Liver (tissue), 3 donors: Measurements from ENCODE around the gene LAPTM4A.

Experiments used
- CTCF ChIP-seq: fragments of 150-350 bp; IDR thresholded peaks from 2 replicates; pipeline ENCODE4 v1.5.1; 2017; ENCODE audit warnings: improper control_type of control experiment, low read depth, low read length; ENCODE audit not compliant: missing input control
- NR2F2 ChIP-seq: IDR thresholded peaks from 2 replicates; pipeline ENCODE4 v1.6.1; 2016; ENCODE audit warnings: antibody characterized with exemption
- RAD21 ChIP-seq, 2 donors: IDR thresholded peaks; 2 replicates each; pipeline ENCODE4 v1.6.1; 2016; ENCODE audit warnings: antibody characterized with exemption in 2 of 2, mild to moderate bottlenecking in 2 of 2
- TAF1 ChIP-seq: conservative IDR thresholded peaks from 2 replicates; pipeline ENCODE4 v1.6.1; 2016; ENCODE audit warnings: antibody characterized with exemption, mild to moderate bottlenecking
- YY1 ChIP-seq: IDR thresholded peaks from 2 replicates; pipeline ENCODE4 v1.6.1; 2016; ENCODE audit warnings: antibody characterized with exemption, mild to moderate bottlenecking
- ZBTB33 ChIP-seq: IDR thresholded peaks from 2 replicates; pipeline ENCODE4 v1.6.1; 2016; ENCODE audit warnings: antibody characterized with exemption
- donor health status: healthy.
- donor health status: healthy.

GRCh38 chr2:20095469-20095868, 44.0 kb upstream of the LAPTM4A start:
- TF ChIP-seq CTCF, result no peak
- no peak for TF ChIP-seq TAF1
- TF ChIP-seq YY1, result no peak
- no peak for TF ChIP-seq ZBTB33
- TF ChIP-seq RAD21 (IDR thresholded peaks at IDR 0.05), result no peak
- TF ChIP-seq NR2F2, result no peak
